ENCODE measurements around the gene RPL36.

DNA sequence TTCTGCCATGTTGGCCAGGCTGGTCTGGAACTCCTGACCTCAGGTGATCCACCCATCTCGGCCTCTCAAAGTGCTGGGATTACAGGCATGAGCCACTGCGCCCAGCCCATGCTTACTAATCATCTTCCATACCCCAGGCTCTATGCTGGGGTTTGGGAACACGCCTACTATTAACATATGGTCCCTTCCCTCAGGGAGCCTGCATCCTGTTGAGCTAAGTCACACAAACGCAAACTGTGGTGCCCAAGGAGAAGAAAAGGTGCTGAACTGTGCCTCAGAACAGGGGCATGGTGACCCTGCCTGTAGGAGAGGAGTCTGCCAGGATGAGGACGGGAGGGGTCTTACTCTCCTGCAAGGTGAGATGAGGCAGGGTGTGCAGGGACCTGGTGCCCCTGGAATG is 15.4 kb upstream of the RPL36 start:
- TF ChIP-seq POLR2AphosphoS5 (IDR thresholded peaks at IDR 0.05; ENCODE audit: low read depth, low read length): peak; percentile 29; the same call in 1 of the 2 replicates
- no peak for TF ChIP-seq TAF1 (IDR thresholded peaks at IDR 0.05; ENCODE audit: low read depth, low read length)
- TF ChIP-seq POLR2A (IDR thresholded peaks at IDR 0.05; ENCODE audit: low read depth, low read length): no peak

Data from GM12891 (cell line).